ENCODE results near the gene TNFRSF8.

Gene TNFRSF8

DNA sequence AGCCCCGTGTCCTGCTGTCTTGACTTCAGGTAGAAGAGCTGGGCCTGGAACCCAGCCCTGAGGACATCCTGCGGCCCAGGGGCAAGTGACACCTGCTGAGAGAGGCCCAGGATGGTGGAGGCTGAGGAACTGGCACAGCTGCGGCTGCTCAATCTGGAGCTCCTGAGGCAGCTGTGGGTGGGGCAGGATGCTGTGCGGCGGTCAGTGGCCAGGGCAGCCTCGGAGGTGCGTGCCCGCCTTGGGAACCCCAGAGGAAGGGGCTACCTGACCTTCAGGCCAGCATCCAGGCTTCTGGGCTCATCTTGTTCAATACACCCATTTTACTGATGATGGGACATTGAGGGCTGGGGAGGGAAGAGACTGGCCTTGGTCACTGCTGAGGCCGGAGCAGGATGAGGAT is 41.5 kb upstream of the TNFRSF8 start:
- no peak for DNase-seq (ENCODE audit: low read depth)
- TF ChIP-seq, protein P1, sequence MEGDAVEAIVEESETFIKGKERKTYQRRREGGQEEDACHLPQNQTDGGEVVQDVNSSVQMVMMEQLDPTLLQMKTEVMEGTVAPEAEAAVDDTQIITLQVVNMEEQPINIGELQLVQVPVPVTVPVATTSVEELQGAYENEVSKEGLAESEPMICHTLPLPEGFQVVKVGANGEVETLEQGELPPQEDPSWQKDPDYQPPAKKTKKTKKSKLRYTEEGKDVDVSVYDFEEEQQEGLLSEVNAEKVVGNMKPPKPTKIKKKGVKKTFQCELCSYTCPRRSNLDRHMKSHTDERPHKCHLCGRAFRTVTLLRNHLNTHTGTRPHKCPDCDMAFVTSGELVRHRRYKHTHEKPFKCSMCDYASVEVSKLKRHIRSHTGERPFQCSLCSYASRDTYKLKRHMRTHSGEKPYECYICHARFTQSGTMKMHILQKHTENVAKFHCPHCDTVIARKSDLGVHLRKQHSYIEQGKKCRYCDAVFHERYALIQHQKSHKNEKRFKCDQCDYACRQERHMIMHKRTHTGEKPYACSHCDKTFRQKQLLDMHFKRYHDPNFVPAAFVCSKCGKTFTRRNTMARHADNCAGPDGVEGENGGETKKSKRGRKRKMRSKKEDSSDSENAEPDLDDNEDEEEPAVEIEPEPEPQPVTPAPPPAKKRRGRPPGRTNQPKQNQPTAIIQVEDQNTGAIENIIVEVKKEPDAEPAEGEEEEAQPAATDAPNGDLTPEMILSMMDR (IDR thresholded peaks at IDR 0.05; ENCODE audit: insufficient read depth, low read depth, low read length, missing control alignments): no peak

DNA sequence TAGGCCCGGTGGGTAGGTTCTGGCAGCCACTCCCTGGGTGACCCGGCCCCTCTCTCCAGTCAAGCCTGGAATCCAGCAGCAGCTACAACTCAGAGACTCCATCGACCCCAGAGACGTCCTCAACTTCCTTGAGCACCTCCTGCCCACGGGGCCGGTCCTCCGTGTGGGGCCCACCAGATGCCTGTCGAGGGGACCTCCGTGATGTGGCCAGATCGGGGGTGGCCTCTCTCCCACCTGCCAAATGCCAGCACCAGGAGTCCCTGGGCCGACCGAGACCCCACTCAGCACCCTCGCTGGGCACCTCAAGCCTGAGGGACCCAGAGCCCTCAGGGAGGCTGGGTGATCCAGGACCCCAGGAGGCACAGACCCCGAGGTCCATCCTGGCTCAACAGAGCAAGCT is 41.1 kb upstream of the TNFRSF8 start:
- H3K4me3 ChIP-seq (ENCODE audit: low read depth, low read length): no peak overlapping the region
- TF ChIP-seq, protein P1 (IDR thresholded peaks at IDR 0.05; ENCODE audit: insufficient read depth, low read depth, low read length, missing control alignments): no peak
- no peak for DNase-seq (ENCODE audit: low read depth)

More for the DNA sequence above, 41.5 kb upstream of the TNFRSF8 start:
- no peak overlapping the region for H3K4me3 ChIP-seq (ENCODE audit: low read depth, low read length)

DNA sequence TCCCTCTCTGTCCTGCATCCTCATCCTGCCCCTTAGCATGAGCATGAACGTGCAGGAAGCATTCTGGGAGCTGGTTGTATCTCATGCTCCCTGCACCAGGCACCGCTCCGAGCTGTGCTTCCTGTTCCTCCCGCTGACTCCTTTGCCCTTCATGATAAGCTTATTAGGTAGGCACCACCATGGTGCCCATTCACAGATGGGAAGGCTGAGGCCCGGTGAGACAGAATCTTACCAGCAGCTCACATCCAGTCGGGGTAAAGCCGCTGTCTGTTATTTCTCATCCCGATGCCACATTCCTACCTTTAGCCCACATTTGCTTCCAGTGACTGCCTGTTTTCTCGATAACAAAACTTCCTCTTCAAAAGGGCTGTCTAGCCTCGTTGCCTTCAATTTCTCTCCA is 36.5 kb upstream of the TNFRSF8 start:
- H3K4me3 ChIP-seq (ENCODE audit: low read depth, low read length): no peak overlapping the region
- DNase-seq (ENCODE audit: low read depth): no peak
- TF ChIP-seq, protein P1 (IDR thresholded peaks at IDR 0.05; ENCODE audit: insufficient read depth, low read depth, low read length, missing control alignments): no peak

DNA sequence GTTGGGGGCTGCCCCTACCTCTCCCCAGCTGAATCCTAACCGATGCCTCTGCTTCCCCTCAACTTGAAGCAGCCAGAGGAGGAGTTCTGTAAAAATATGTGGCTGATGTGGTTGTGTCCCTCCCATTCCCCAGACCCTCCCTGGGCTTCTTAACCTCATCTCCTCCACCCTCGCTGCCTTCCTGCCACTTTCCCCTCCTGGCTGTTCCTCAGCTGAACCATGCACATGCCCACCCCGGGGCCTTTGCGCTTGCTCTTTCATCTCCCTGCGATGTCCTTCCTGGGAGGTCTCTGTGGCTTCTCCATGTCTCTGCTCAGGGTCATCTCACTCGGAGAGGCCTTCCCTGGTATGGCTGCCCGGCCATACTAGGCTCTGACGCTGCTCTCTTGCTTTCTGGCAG is 34.9 kb upstream of the TNFRSF8 start:
- DNase-seq (ENCODE audit: low read depth): no peak
- H3K4me3 ChIP-seq (ENCODE audit: low read depth, low read length): no peak overlapping the region
- TF ChIP-seq, protein P1 (IDR thresholded peaks at IDR 0.05; ENCODE audit: insufficient read depth, low read depth, low read length, missing control alignments): no peak

DNA sequence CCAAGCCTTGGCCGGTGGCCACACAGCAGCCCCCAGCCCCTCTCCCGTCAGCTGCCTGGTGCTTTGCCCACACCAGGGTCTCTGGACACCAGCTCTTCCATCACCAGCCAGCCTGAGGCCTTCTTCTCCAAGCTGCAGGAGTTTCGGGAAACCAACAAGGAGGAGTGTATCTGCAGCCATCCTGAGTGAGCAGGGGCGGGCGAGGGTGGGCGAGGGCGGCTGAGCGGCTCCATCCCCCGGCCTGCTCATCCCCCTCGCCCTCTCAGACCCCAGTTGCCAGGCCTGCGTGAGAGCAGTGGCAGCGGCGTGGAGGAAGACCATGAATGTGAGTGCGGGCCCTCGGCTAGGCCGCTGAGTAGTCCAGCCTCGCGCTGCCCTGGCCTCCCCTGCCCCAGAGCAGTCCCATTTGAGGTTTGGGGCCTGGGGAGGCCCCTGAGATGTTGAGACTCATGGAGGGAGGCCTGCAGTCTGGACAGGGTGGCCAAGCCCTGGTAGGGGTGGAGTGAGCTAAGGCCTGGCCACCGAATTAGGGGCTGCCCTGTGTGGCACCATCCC is 34.1 kb upstream of the TNFRSF8 start:
- TF ChIP-seq, protein P1 (IDR thresholded peaks at IDR 0.05; ENCODE audit: insufficient read depth, low read depth, low read length, missing control alignments): no peak
- no peak for DNase-seq (ENCODE audit: low read depth)
- no peak overlapping the region for H3K4me3 ChIP-seq (ENCODE audit: low read depth, low read length)

DNA sequence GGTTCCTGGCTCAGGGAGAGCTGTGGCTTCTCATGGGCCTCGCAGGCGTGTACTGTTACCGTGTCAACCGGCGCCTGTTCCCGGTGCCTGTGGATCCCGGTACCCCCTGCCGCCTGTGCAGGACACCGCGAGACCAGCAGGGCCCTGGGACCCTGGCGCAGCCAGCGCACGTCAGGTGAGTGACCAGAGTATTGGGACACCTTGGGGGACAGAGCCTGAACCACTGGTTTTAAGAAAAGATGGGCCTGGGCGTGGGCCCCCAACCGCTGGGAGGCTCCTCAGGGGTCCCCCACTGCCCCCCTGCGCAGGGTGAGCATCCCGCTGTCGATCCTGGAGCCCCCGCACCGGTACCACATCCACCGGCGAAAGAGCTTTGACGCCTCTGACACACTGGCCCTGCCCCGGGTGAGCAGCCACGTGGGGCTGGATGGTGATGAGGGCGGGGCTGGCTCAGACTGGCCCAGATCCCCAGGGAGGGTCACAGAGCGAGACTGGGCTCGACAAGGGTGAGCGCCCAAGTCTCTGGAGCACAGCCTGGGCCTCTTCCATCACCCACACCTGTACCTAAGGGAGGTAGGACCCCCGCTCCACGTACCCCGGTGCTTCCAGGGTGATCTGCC is 33.3 kb upstream of the TNFRSF8 start:
- H3K4me3 ChIP-seq (ENCODE audit: low read depth, low read length): no peak overlapping the region
- DNase-seq (ENCODE audit: low read depth): no peak
- TF ChIP-seq, protein P1 (IDR thresholded peaks at IDR 0.05; ENCODE audit: insufficient read depth, low read depth, low read length, missing control alignments): no peak

Measured in GM12865 (cell line).